Fibroblast of lung (primary cell): ENCODE measurements around the gene ARPP21. TPM values are rescaled to one million over a fixed set of nuclear protein-coding genes. Genes with fewer than 3 reads are reported as not detected.
A peak's percentile ranks its signal among the peaks of the same experiment; 100 is the strongest.

Experiments
- DNase-seq, 2 donors: peaks; one replicate each; pipeline versions ENCODE4 v3.0.0 to v3.0.0-alpha.2; 2010; ENCODE audit warnings: low read depth in 2 of 2
- H2AFZ ChIP-seq: 2 replicates; pipeline ENCODE4 v1.5.1; 2012; ENCODE audit warnings: low read length, control low read depth, inconsistent platforms
- H3K27ac ChIP-seq: 2 replicates; pipeline ENCODE4 v1.5.1; 2011; ENCODE audit warnings: low read length, control low read depth; ENCODE audit not compliant: insufficient read depth
- H3K27me3 ChIP-seq: 2 replicates; pipeline ENCODE4 v1.5.1; 2011; ENCODE audit warnings: mild to moderate bottlenecking, low read length; ENCODE audit not compliant: control insufficient read depth, insufficient read depth
- H3K36me3 ChIP-seq: 2 replicates; pipeline ENCODE4 v1.5.1; 2011; ENCODE audit warnings: low read length; ENCODE audit not compliant: control insufficient read depth, insufficient read depth
- H3K4me1 ChIP-seq: 2 replicates; pipeline ENCODE4 v1.5.1; 2011; ENCODE audit warnings: low read length; ENCODE audit not compliant: control insufficient read depth, insufficient read depth; ENCODE audit errors: extremely low read depth
- H3K4me2 ChIP-seq: 2 replicates; pipeline ENCODE4 v1.5.1; 2011; ENCODE audit warnings: low read length, control low read depth; ENCODE audit not compliant: insufficient read depth; ENCODE audit errors: extremely low read depth
- H3K4me3 ChIP-seq, 4 experiments: fragments of 200-600 bp in 1 of 4; sonication (generic) in 1 of 4; replicated peaks in 1 of 4; 2 replicates each; pipeline ENCODE4 v1.5.1; 2011 to 2016; ENCODE audit warnings: low read length in 4 of 4, low read depth in 3 of 4, mild to moderate bottlenecking in 3 of 4, control low read depth in 2 of 4, inconsistent platforms in 1 of 4, mixed read lengths in 1 of 4; ENCODE audit not compliant: insufficient read depth in 1 of 4; ENCODE audit errors: control extremely low read depth in 1 of 4
- H3K79me2 ChIP-seq: 2 replicates; pipeline ENCODE4 v1.5.1; 2012; ENCODE audit warnings: mild to moderate bottlenecking, low read length, inconsistent platforms; ENCODE audit not compliant: control insufficient read depth, insufficient read depth
- H3K9ac ChIP-seq: 2 replicates; pipeline ENCODE4 v1.5.1; 2011; ENCODE audit warnings: mild to moderate bottlenecking, low read length, control low read depth; ENCODE audit not compliant: insufficient read depth
- H3K9me3 ChIP-seq: 2 replicates; pipeline ENCODE4 v1.5.1; 2012; ENCODE audit warnings: low read depth, low read length; ENCODE audit not compliant: control insufficient read depth, insufficient read depth
- H4K20me1 ChIP-seq: 2 replicates; pipeline ENCODE4 v1.5.1; 2011; ENCODE audit warnings: low read length; ENCODE audit not compliant: control insufficient read depth, insufficient read depth; ENCODE audit errors: extremely low read depth
- EZH2 ChIP-seq: IDR thresholded peaks from 2 replicates; pipeline ENCODE4 v1.5.1; 2012; ENCODE audit warnings: low read length, control low read depth, mild to moderate bottlenecking; ENCODE audit errors: missing control alignments
- polyA plus RNA-seq, 2 donors: library from polyadenylated mRNA; depleted of rRNA in 1 of 2; stranded (reverse) in 1 of 2; unstranded in 1 of 2; fragments of >200 nt; gene quantifications; 2 replicates each; pipeline ENCODE4 v1.2.1, GENCODE V29; 2011 to 2012; ENCODE audit warnings: missing spikeins in 1 of 2
- total RNA-seq: library from RNA; depleted of rRNA; stranded (reverse); fragments of >200 nt; gene quantifications from 2 replicates; pipeline ENCODE4 v1.2.1, GENCODE V29; 2014
- TF ChIP-seq, protein P1 (sequence below), 2 donors: IDR thresholded peaks in 1 of 2; conservative IDR thresholded peaks in 1 of 2; 1 replicate in 1 of 2; 2 replicates in 1 of 2; pipeline ENCODE4 v1.5.1; 2011 to 2012; ENCODE audit warnings: low read length in 2 of 2, control low read depth in 1 of 2, inconsistent platforms in 1 of 2, low read depth in 1 of 2, mild to moderate bottlenecking in 1 of 2

Gene ARPP21
- total and polyA plus RNA-seq, 2 donors (not counting 1 experiment from before 2014, with no cell fraction given), result not detected

DNA sequence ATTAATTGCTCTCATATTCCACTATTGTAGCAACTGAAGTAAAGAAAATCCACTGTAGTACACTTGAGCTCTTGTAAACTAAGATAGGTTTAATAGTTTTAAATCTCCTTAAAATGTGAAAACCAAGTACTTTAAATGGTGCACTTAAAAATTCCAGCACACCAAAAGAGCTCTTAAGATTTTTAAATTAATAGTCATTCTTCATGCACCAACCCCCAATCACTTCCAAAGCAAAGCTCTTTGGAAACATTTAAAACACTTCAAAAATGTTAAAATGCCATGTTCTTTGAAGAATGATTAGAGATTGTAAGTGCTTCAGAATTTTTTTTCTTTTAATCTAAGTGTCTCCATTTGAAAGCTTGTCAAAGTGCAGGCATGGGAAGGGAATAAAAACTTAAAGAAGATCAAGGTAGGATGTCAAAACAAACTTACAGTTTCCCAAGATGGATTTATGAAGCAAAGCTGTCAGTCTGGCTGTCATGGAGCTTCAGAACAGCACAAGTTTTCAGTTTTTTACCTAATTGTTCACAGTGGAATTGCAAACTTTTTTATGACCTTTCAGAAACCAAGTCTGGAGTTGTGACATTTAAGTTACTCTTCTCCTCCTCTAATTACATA lies 84.3 kb downstream of the ARPP21 start:
- H3K79me2 ChIP-seq, result no peaks in the 10 kb centered on the region
- no peaks in the 10 kb centered on the region for H3K9me3 ChIP-seq
- TF ChIP-seq, protein P1, sequence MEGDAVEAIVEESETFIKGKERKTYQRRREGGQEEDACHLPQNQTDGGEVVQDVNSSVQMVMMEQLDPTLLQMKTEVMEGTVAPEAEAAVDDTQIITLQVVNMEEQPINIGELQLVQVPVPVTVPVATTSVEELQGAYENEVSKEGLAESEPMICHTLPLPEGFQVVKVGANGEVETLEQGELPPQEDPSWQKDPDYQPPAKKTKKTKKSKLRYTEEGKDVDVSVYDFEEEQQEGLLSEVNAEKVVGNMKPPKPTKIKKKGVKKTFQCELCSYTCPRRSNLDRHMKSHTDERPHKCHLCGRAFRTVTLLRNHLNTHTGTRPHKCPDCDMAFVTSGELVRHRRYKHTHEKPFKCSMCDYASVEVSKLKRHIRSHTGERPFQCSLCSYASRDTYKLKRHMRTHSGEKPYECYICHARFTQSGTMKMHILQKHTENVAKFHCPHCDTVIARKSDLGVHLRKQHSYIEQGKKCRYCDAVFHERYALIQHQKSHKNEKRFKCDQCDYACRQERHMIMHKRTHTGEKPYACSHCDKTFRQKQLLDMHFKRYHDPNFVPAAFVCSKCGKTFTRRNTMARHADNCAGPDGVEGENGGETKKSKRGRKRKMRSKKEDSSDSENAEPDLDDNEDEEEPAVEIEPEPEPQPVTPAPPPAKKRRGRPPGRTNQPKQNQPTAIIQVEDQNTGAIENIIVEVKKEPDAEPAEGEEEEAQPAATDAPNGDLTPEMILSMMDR (conservative IDR thresholded peaks at IDR 0.05 in 1 of 2, IDR thresholded peaks at IDR 0.05 in 1 of 2; ENCODE audit: low read depth in 1 of 2, low read length in 2 of 2), result no peak
- TF ChIP-seq EZH2, result no peak
- no peak overlapping the region for H3K4me3 ChIP-seq
- H3K36me3 ChIP-seq, result no peaks in the 10 kb centered on the region
- H4K20me1 ChIP-seq, result no peaks in the 10 kb centered on the region
- no peak overlapping the region for H2AFZ ChIP-seq
- no peak overlapping the region for H3K4me2 ChIP-seq
- H3K27ac ChIP-seq, result no peak overlapping the region
- no peak overlapping the region for H3K9ac ChIP-seq
- DNase-seq, result peak in 1 of 2 donors; percentile 2
- no peaks in the 10 kb centered on the region for H3K4me1 ChIP-seq
- no peaks in the 10 kb centered on the region for H3K27me3 ChIP-seq

DNA sequence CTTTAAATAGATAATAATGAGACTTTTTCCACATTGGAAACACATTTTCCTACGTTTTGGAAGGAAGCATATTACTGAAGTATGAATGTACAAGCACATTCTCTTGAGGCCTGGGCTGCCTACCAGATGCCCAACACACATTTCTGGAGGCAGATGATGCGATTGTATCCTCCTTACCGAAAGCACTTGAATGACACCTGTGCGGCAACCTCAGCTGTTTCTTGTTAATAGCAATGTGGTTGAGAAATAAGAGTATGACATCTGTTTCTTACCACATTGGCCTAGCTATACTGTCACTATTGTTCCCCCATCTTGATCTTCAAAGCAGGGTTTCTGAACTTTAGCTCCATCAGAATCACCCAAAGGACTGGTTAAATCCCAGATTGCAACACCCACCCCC lies 84.8 kb downstream of the ARPP21 start:
- H3K27me3 ChIP-seq, result no peaks in the 10 kb centered on the region
- H3K36me3 ChIP-seq, result no peaks in the 10 kb centered on the region
- no peaks in the 10 kb centered on the region for H3K79me2 ChIP-seq
- no peak for DNase-seq
- H3K27ac ChIP-seq, result no peak overlapping the region
- no peaks in the 10 kb centered on the region for H4K20me1 ChIP-seq
- no peak overlapping the region for H3K4me3 ChIP-seq
- H3K9me3 ChIP-seq, result no peaks in the 10 kb centered on the region
- H3K4me2 ChIP-seq, result no peak overlapping the region
- H3K9ac ChIP-seq, result no peak overlapping the region
- H3K4me1 ChIP-seq, result no peaks in the 10 kb centered on the region
- TF ChIP-seq, protein P1 (conservative IDR thresholded peaks at IDR 0.05 in 1 of 2, IDR thresholded peaks at IDR 0.05 in 1 of 2; ENCODE audit: low read depth in 1 of 2, low read length in 2 of 2), result no peak
- TF ChIP-seq EZH2, result no peak
- H2AFZ ChIP-seq, result no peak overlapping the region

DNA sequence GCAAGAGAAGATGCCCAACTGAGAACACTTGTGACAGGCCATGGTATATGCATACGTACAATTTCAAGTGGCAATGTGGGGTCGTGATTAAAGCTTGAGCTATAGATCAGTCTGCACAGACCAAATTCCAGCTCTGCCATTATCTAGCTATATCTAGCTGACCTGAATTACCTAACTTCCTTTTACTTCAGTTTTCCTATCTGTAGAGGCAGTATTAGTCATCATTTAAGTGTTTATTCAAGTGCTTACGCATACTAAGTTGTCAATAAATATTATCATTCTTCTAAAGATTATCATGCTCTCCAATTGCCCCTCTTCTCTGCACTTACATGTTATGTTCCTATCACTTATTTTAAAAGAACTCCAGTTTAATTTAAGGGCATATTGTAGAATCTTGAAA lies 87.9 kb downstream of the ARPP21 start:
- Histone ChIP-seq H3K27me3 (no peaks in the 10 kb centered on the region), H3K36me3 (no peaks in the 10 kb centered on the region), H3K9ac (no peak overlapping the region), H3K79me2 (no peaks in the 10 kb centered on the region), H3K4me3 (no peak overlapping the region), H3K9me3 (no peaks in the 10 kb centered on the region), H4K20me1 (no peaks in the 10 kb centered on the region), H3K27ac (no peak overlapping the region), H3K4me2 (no peak overlapping the region), H2AFZ (no peak overlapping the region), H3K4me1 (no peaks in the 10 kb centered on the region)
- TF ChIP-seq, protein P1 (conservative IDR thresholded peaks at IDR 0.05 in 1 of 2, IDR thresholded peaks at IDR 0.05 in 1 of 2; ENCODE audit: low read depth in 1 of 2, low read length in 2 of 2), result no peak
- no peak for TF ChIP-seq EZH2
- DNase-seq, result no peak
